Endothelial cell of umbilical vein (primary cell): ENCODE data around the gene CNTNAP2.

ENCODE experiments used
- EZH2 ChIP-seq: IDR thresholded peaks from 2 replicates; pipeline ENCODE4 v1.6.1; 2012; ENCODE audit warnings: borderline replicate concordance, low read depth, mild to moderate bottlenecking, moderate library complexity, low read length, inconsistent platforms; ENCODE audit not compliant: severe bottlenecking
- GATA2 ChIP-seq: IDR thresholded peaks from 2 replicates; pipeline ENCODE4 v1.7.0; 2011; ENCODE audit warnings: low read depth, mild to moderate bottlenecking, moderate library complexity, mixed read lengths, low read length; ENCODE audit not compliant: insufficient read length, insufficient read depth
- MYC ChIP-seq: IDR thresholded peaks from one replicate; pipeline ENCODE4 v1.6.1; 2011; ENCODE audit warnings: mild to moderate bottlenecking, low read depth, low read length
- POLR2A ChIP-seq: IDR thresholded peaks from 2 replicates; pipeline ENCODE4 v1.6.1; 2012; ENCODE audit warnings: low read depth, mild to moderate bottlenecking, control low read depth, low read length
- POLR2AphosphoS5 ChIP-seq: IDR thresholded peaks from 2 replicates; pipeline ENCODE4 v1.6.1; 2012; ENCODE audit warnings: low read depth, mild to moderate bottlenecking, control low read depth, low read length, moderate library complexity; ENCODE audit not compliant: insufficient read depth
- TF ChIP-seq, protein P1 (sequence below), 2 donors: IDR thresholded peaks; 1 replicate in 1 of 2; 2 replicates in 1 of 2; pipeline ENCODE4 v1.5.1; 2011; ENCODE audit warnings: low read length in 2 of 2, mild to moderate bottlenecking in 2 of 2, moderate library complexity in 2 of 2, control low read depth in 1 of 2, inconsistent platforms in 1 of 2, low read depth in 1 of 2; ENCODE audit not compliant: insufficient read depth in 1 of 2; ENCODE audit errors: extremely low read depth in 1 of 2

DNA sequence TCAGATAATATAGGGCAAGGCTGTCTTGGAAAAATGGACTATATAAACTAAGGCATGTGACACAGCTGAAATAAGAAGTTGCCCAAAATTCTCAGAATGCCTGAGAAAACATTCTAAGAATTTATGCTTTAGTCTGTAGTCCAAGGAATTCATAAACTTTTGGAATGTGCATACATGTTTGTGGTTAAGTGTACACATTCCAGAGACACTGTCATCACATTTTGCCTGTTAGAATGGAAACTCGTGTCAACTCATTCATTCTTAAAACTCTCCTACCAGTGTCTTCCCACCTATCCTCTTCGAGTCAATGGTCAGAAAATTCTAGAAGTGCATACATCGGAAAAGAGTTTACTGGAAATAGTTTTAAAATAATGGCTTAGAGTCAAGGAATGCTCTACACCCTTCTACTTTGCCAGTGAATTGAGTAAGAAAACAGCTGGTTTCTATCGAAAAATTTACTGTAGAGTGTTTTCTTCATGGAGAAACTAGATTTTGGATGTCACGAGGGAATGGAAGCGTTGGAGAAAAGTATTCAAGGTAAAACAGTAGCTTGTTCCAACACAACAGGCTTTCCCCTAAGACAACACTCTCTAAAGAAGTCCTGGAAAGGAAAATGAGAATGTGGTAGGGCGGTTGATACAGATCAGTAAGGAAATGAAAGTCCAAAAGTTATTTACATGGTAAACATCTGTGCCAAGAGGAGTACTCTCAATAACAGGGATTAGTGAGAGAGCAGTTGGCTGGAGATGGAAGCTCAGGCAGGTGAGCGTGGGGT lies 1296.4 kb downstream of the CNTNAP2 start:
- TF ChIP-seq, protein P1, sequence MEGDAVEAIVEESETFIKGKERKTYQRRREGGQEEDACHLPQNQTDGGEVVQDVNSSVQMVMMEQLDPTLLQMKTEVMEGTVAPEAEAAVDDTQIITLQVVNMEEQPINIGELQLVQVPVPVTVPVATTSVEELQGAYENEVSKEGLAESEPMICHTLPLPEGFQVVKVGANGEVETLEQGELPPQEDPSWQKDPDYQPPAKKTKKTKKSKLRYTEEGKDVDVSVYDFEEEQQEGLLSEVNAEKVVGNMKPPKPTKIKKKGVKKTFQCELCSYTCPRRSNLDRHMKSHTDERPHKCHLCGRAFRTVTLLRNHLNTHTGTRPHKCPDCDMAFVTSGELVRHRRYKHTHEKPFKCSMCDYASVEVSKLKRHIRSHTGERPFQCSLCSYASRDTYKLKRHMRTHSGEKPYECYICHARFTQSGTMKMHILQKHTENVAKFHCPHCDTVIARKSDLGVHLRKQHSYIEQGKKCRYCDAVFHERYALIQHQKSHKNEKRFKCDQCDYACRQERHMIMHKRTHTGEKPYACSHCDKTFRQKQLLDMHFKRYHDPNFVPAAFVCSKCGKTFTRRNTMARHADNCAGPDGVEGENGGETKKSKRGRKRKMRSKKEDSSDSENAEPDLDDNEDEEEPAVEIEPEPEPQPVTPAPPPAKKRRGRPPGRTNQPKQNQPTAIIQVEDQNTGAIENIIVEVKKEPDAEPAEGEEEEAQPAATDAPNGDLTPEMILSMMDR (IDR thresholded peaks at IDR 0.05; ENCODE audit: extremely low read depth in 1 of 2, insufficient read depth in 1 of 2, low read depth in 1 of 2, low read length in 2 of 2): no peak
- TF ChIP-seq EZH2 (no peak), MYC (no peak), POLR2AphosphoS5 (no peak), POLR2A (no peak), GATA2 (no peak)
